NCI-H1417 (cell line): ENCODE data around the gene SSBP1.
A peak's percentile ranks its signal among the peaks of the same experiment; 100 is the strongest.
"Not testable (repeated sequence)": the region's sequence is repeated elsewhere in the genome, so short reads cannot be mapped to it uniquely, and the experiment has no call there.

ENCODE experiments used
- DNase-seq, 3 experiments: peaks; one replicate each; lab custom pipeline; 2025; lab: John Stamatoyannopoulos, UW

The SSBP1 gene, protein sequence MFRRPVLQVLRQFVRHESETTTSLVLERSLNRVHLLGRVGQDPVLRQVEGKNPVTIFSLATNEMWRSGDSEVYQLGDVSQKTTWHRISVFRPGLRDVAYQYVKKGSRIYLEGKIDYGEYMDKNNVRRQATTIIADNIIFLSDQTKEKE

DNA sequence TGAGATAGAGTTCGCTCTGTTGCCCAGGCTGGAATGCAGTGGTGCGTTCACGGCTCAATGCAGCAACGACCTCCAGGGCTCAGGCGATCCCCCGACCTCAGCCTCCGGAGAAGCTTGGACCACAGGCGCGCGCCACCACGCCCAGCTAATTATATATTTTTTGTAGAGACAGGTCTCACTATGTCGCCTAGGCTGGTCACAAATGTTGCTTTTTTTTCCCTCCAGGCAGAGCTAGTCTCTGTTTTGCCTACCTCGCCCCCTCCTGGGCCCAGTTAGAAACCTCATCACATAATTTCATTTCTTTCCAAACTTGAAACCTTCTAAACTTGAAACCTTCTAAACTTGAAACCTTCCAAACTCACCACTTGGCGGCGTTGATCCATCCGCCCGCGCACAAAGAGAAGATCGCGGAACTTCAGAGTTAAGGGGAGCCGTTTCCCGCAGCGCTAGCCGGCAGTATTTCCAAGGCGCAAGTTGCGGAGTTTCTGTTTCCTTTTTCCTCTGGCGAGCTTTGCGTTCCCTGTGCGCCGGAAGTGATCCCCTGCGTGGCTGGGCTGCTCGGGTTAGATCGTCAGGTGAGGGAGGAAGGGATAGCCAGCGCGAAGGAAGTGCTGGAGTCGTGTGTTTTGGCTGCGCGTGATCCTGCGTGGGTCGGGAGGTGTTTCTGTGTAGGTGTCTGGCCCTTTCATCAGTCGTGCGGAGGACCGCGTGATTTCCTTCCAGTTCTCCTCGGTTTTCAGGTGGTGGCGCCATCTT lies at the start of gene SSBP1:
Gene SSBP1, plus strand, starts transcription at position 523 of the 756 bp plus-strand sequence. CDS start 809 bp downstream, outside the sequence.
- peak; percentile 97 to 100 (median 98) for DNase-seq

DNA sequence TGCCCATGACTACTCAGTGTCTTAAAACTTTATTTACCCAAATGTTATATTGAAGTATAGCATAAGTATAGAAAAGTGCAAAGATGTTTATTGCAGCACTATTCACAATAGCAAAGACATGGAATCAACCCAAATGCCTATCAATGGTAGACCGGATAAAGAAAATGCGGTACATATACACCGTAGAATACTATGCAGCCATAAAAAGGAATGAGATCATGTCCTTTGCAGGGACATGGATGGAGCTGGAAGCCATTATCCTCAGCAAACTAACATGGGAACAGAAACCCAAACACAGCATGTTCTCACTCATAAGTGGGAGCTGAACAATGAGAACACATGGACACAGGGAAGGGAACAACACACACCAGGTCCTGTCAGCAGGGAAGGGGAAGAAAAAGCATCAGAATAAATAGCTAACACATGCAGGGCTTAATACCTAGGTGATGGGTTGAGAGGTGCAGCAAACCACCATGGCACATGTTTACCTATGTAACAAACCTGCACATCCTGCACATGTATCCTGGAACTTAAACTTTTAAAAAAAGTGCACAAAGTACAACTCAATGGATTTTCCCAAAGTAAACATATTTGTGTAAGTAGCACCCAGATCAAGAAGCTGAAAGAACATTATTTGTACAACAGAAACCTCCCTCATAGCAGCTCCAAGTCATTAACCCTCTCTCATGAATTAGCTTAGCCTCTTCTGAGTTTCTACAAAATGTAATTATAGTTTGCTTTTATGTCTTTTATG lies 48.9 kb upstream of the SSBP1 start:
- not testable (repeated sequence) for DNase-seq

DNA sequence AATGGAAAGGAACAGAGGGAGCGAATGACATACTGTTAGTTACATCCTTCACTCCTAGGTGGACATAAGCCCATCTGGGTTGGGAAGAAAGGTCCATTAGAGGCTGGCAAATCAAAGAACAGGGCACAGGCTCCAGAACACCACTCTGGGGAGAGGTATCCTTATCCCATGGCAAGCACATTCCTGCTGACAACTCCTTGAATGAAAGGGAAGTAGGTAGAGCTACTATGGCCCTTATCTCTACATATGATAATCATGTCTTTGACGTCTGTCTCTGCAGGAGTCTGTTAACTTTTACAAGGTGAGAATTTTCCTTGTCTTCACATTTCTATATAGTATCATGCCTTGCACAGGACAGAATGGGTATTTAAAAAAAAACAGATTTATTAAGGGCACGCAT lies 46.6 kb upstream of the SSBP1 start:
- no peak for DNase-seq

DNA sequence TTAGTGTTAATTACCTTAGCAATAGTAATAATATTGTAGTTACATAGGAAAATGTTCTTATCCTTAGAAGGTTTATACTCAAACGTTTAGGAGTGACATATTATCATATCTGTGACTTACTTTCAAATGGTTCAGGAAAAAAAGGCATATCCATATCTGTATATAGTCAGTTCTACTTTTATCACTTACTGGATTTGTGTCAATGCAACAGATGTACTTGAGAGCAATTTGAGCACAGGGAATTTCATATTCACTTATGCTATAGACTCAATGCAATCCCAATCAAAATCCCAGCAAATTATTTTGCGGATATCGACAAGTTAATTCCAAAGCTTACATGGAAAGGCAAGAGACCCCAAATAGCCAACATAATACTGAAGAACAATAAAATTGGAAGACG lies 46.2 kb upstream of the SSBP1 start:
- DNase-seq: no peak

DNA sequence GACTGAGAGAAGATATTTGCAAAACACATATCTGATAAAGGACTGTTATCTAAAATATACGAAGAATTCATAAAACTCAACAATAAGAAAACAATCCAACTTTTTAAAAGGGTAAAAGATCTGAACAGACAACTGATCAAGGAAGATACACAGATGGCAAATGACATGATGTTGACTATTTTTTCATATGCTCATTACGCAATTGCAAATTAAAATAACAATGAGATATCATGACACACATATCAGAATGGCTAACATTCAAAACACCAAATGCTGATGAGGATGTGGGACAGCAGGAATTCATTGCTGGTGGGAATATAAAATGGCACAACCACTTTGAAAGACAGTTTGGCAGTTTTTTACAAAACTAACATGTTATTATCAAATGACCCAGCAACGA lies 45.1 kb upstream of the SSBP1 start:
- no peak for DNase-seq

DNA sequence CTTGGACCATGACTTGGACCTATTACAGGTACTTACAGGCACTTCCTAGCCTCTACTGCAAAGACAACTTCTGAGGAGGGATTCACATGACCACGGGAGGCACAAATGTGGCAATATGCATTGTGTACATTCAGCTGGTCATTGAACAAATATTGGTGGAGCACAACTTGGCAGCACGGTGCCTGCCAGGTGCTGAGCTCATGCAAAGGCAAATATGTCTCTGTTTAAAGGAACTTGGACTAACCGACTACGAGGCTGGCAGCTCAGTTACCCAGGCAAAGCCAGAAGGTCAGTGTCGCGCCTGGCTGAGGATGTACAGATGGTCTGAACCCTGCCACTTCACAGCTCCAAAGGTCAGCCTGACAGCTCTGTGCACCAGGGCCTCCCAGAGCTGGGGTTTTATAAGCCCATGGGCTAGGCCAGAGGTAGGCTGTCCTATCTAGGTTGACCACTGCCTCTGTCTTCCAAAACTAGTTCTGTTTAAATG lies 42.3 kb upstream of the SSBP1 start:
- peak in 2 of 3 experiments; percentile 35 to 70 for DNase-seq

DNA sequence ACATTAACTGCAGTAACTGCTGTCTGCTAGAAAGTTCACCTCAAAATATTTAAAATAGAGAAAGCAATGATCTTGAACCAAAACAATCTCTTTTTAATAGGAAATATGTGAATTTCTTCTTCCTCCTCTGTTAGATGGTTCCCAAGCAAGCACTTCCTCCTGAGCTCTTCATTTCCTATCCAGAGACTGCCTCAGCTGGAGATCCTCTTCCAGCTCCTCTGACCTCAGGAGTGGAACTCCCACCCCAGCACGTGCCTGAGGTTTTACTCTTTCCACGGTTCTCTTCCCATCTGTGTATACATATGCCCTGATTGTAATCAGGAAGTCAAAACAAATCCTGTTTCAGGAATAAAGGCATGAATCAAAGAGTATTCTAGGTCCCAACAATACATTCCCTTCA lies 41.8 kb upstream of the SSBP1 start:
- no peak for DNase-seq

DNA sequence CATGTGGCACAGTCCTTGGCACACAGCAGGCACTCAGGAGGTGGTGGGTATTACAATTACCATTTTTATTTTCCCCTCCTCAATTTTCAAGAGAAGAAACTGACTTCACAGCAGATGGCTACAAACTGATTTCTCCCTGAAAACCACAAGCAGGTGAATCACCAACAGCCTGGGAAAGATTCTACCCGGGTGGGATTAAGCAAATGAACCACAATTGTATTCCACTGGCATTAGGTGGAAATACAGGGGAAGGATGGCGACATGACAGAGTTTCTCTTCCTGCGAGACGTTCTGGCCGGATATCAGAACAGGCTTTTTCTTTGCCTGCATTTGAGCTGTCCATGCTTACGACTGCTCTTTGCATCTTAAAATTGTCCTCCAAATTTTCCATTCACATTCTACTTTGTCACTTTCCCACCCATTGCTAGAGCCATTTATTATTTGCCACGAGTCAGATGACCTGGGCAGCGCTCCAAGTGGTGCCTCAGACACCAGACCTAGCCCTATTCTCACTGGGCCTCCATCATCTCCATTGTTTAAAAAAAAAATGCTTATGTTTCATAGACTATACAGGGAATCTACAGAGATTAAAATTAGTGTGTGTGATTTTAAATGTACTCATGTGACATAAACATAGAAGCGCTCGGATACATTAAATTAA lies 40.8 kb upstream of the SSBP1 start:
- DNase-seq: no peak

DNA sequence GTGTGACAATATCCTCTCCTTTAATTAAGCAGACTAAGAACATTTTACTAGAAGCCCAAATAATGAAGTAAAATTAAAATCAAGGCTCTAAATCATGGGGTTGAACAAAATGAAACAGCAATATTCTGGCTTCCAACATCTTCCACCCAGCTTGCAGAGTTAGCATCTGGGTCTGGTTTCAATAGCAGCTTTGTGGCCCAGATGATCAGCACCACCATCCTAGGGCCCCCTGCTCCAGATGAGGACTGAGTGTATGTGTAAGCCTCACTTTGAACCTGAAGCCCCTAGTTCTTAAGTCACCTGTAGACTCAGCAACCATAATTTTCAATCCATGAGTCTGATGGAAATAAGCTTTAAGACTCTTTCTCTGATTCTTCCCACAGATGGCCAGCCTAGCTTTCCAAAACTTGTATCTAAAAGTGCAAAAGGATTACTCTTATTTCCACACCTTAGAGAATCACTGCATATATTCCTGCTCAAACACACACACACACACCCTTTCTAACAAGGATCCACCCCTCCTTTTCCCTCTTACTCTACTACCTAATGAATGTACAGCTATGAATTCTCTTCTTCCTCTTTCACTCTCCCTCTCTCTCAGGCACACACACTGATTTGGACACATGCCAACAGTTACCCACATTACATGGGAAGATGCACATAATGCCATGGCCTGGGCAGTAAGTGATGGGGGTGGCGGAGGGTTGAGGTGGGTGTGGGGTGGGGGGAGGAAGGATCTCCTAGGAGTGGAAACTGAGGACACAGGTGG lies 39.7 kb upstream of the SSBP1 start:
- peak in 1 of 3 experiments; percentile 44 for DNase-seq

DNA sequence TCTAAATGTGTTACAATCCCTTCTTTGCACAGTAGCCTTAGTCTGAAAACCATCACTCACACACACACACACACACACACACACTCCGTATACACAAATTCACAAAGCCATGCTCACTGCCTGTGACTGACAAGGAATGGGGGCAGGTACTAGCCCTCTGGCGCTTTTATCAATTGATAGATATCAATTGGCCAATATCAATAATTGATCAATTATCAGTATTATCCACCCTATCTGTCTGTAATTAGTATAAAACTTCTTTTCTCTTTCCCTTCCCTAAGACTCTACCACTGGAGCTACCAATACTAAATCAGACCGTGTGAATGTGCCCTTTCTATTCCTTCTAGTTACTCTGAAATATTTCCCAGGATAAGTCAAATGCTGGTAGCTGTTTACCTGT lies 38.3 kb upstream of the SSBP1 start:
- DNase-seq: peak in 1 of 3 experiments; percentile 36

DNA sequence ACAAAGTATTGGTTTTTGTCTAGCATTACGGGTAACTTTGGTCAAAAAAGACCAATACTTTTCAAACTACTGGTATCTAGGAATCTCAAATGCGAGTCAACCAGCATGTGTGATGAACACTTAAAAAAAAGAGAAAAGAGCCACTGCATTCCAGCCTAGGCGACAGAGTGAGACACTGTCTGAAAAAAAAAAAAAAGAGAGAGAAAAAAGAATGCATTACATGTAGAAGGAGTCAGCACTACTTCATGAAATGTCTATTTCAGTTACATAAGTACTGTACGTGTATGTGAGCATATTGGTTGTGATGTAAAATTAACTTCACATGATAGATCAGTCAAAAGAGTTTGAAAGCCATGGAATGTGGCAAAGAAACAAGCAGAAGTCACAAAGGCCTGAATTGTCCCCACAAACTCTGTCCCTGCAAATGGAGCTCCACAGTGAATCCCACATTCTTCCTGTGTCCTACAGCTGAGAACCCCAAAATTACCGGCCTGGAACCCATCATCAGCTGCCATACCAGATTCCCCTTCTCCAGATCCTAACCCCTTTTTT lies 37.8 kb upstream of the SSBP1 start:
- DNase-seq: no peak

DNA sequence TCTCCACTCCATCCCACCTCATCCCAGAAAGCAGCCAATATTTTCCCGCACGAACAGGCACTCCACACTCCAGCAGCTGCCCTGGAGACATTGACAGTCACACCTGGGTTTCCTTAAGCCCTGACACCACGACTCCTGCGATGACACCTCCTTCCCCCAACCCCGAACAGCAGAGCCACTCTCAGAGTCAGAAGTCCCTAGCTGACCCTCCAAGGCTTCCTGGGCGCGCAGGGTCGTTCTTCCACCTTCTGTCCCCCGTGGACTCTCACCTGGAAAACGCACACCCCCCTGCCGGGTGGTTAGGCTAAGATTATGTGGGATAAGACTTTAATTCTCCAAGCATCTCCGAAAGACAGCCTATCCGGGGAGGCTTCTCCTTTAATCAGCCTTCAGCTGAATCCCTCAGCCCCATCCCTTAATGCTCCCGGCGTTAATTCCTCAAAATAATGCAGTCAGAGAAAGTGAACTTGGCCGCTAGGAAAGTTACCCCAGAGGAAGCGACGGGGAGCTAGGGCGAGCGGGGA lies 37.2 kb upstream of the SSBP1 start:
- peak in 2 of 3 experiments; percentile 43 to 74 for DNase-seq

DNA sequence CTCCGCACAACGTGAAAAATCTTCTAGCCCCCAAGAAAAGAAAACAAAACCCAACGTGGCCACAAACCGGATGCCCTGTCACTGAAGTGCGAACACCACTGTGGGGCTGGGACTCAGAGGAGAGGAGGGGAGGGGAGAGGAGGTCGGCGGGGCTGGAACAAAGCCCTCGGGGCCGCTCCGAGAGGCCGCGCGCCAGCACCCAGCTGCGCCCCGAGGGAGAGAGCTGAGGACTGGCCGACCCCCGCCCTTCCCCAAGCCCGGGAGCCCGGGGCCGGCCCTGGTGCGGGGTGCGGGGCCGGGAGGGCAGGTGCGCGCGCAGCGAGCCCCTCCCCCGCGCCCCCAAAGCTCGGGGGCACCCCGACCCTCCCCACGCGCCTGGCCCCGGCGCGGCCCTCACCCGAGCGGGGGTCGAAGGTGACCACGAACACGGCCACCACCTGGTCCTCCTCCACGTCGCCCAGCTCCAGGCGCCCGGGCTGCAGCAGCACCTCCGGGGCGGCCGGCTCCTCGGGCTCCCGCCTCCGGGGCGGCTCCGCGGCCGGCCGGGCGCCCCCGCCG lies 36.6 kb upstream of the SSBP1 start:
- peak; percentile 36 to 86 (median 81) for DNase-seq

DNA sequence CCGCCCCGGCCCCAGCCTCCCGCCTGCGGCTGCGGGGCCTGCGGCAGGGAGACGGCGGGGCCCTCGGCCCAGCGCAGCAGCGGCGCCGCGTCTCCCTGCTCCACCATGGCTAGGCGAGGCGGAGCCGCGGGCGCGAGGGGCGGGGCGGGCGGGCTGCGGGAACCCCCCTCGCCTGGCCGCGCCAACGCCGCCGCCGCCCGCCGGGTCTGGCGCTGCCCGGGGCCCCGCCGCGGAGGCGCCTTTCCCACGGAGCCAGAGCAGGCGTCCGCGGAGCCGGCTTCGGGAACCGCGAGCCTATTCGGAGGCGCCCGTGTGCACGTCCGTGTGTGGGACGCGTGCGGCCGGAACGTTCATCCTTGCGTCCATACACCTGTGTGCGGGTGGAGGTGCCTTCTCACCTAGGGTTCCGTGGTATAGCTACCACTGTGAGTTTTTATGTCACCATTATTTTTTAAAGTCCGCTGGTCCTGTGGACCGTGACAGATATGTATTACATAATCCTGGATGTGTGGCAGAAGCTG lies 36.1 kb upstream of the SSBP1 start, which contains the start of gene DENND11:
Gene DENND11, minus strand, starts transcription at position 120 of the 521 bp plus-strand sequence. Its CDS starts 13 bp downstream, at position 107.
- DNase-seq: peak; percentile 76 to 85 (median 82)

DNA sequence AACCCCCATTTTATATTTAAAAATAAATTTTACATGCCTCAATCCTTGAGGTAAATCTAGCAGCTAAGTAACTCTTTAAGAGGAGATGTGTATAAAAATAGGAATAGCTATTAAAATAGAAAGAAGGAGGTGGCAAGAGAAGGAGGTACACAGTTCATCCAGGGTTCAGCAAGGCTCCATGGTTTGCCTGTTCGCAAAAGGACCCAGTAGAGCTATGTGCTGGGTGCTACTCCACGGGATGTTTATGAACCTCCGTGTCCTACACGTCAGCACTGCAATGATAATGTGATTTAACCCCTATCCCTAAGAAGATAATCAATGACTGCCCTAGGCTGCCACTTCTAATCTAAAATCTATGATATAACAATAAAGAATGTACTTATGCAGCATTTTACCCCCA lies 35.3 kb upstream of the SSBP1 start:
- DNase-seq: peak in 1 of 3 experiments; percentile 46

DNA sequence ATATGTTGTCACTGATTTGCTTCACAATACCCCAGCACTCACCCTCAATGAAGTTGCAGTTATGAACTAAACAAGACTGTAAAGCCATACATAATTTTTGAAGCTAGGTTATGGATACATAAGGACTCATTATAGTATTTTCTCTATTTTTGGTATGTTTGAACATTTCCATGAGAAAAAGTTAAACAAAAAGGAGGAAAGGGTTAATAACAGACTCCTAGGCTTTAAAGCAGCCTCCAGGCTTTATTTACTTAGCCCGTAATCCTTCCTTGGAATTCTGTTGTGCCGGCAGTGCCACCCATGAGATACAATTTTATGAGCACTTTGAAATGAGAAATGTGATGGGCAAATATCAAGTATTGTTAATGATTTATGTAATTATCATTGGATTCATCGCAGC lies 34.0 kb upstream of the SSBP1 start:
- peak in 1 of 3 experiments; percentile 60 for DNase-seq

DNA sequence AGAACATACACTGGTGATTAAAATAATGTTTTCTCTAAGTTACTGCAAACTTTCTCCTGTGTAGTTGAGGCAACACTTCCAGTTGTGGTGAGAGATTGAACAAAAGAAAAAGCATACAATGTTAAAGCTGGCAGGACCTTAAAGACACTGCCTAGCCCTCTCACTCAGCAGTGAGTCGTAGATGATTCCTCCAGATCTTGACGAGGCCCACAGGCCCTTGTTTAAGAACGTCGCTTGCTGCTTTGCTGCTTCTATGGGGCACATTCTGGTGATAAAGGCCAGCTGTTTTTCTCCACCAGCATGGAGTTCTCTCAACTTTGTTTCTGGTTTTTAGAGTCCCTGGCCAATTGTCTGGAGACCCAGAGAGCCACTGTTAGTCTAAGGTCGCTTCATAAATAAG lies 33.4 kb upstream of the SSBP1 start:
- peak in 1 of 3 experiments; percentile 32 for DNase-seq

DNA sequence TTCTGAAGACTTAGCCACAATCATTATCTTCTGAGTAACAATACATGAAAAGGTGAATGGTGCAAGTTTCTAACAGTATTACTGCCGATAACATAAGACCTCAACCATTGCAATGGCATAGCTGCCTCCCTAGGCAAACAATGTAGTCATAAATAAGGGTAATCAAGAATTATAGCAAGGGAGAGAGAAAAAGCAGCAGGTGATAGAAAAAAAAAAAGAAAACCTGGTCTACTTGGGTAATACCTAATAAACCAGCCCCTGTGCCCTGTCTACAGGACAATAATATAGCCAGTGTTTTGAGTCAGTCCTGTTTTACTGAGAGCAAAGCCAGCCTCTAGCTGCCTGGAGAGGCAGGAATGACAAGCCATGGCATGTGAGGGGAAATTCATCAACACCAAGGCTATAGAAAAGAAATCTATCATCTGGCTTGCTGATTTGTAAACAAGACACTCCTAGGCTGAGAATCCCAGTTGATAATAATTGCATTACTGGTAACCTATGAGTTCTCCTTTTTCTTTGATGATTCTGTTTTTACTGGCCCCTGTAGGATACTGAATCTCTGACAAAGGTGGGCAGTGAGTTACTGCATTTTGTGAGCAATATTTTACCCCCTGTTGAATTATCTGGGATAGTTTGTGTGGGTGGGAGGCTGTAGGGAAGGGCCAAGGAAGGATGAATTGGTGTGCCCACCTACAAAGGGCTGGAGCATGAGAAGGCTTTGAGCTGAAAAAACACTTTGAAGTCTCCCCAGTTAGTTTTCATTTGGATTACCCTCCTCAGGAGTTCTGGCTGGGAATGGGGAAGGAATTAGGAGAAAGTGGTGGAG lies 31.7 kb upstream of the SSBP1 start:
- DNase-seq: peak in 2 of 3 experiments; percentile 66 to 92

DNA sequence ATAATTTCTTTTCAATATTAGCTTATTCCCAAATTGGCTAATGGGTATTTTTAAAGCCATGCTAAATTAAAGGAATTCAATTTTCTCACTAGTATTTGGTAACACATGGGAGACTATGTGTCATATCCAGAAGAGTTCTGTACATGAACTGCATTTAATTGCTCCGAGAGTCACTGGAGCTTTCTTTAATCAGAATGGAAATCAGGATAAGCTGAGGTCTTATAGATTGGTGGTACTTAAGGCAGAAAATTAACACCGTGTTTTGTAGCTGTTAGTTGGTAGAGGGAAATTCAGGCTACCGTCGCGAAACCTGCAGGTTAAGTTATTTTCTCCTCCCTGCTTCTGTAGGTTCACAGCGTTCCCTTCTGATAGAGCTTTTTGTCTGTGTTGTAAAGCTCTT lies 29.8 kb upstream of the SSBP1 start, which contains the start of gene WEE2:
Gene WEE2, plus strand, starts transcription at position 3 of the 400 bp plus-strand sequence. CDS start 406 bp downstream, outside the sequence.
- DNase-seq: peak in 2 of 3 experiments; percentile 73 to 95
